ENCODE data around the gene RPA1. TPM values are rescaled to one million over a fixed set of nuclear protein-coding genes. Genes with fewer than 3 reads are reported as not detected.

Gene RPA1
- total and polyA plus RNA-seq, 2 of the 8 experiments (the other 6 are each of a cell fraction or from before 2014, with no cell fraction given): 79.1 to 194 TPM

GRCh38 chr17:1934901-1935300 lies 105.1 kb downstream of the RPA1 start:
- DNase-seq (ENCODE audit: low read depth in 1 of 2, low spot score in 2 of 2) (no peak), FAIRE-seq (no peak)
- peaks cover 0 to 3% (median 1%) of the 10 kb centered on the region in 4 experiments; a peak in 3 of 7 replicates for H3K4me1 ChIP-seq (replicated peaks in 1 of 4; ENCODE audit: control insufficient read depth in 3 of 4, insufficient read depth in 4 of 4, low read length in 3 of 4)
- H3K27ac ChIP-seq (ENCODE audit: low read depth, low read length): no peak overlapping the region
- H3K79me2 ChIP-seq (ENCODE audit: control insufficient read depth in 1 of 2, insufficient read depth in 2 of 2, low read length in 2 of 2): no peaks in the 10 kb centered on the region
- no peak overlapping the region for H2BK15ac ChIP-seq (ENCODE audit: low read length)
- 0 out of 2 replicates have a peak, but pooled peaks cover 2% of the 10 kb centered on the region for H3K23me2 ChIP-seq (ENCODE audit: low read depth, low read length)
- no peaks in the 10 kb centered on the region for H3K36me3 ChIP-seq (ENCODE audit: control insufficient read depth in 2 of 4, insufficient read depth in 4 of 4, low read length in 3 of 4)
- POLR2A ChIA-PET (ENCODE audit: partially characterized antibody): no interaction called here
- 88% methylated on average over 17 of the region's 17 CpGs; no CpG with 5 or more reads in 1 of the 2 experiments for WGBS, 2 experiments (ENCODE audit: extremely low coverage in 1 of 2, insufficient coverage in 1 of 2, insufficient read length in 1 of 2, insufficient replicate concordance in 2 of 2, low coverage in 1 of 2, low lambda C conversion rate in 2 of 2, missing lambda C conversion rate in 1 of 2)
- CTCF ChIA-PET (ENCODE audit: partially characterized antibody): no interaction called here
- H2BK5ac ChIP-seq (ENCODE audit: low read depth, low read length): no peak overlapping the region
- H4K5ac ChIP-seq (ENCODE audit: insufficient read length, low read depth, low read length): no peak overlapping the region
- H3K4me3 ChIP-seq (ENCODE audit: extremely low read depth in 1 of 4, insufficient read depth in 2 of 4, low read depth in 3 of 4, low read length in 4 of 4): no peak overlapping the region
- no peak overlapping the region for H2BK12ac ChIP-seq (ENCODE audit: low read depth, low read length)
- H4K20me1 ChIP-seq (replicated peaks in 1 of 2; ENCODE audit: control insufficient read depth in 1 of 2, insufficient read depth in 2 of 2, low read length in 2 of 2): no peaks in the 10 kb centered on the region
- peaks cover 0 to 6% (median 3%) of the 10 kb centered on the region in 4 experiments; a peak in 4 of 7 replicates for H3K27me3 ChIP-seq (replicated peaks in 1 of 4; ENCODE audit: control insufficient read depth in 3 of 4, extremely low read depth in 1 of 4, insufficient read depth in 3 of 4, low read length in 3 of 4)
- H3K56ac ChIP-seq (replicated peaks; ENCODE audit: insufficient read length, low read depth, low read length): no peak overlapping the region
- no peak overlapping the region for H4K91ac ChIP-seq (replicated peaks; ENCODE audit: insufficient read length, low read length)
- H2BK120ac ChIP-seq (replicated peaks; ENCODE audit: low read depth, low read length): no peak overlapping the region
- no peaks in the 10 kb centered on the region for H3K79me1 ChIP-seq (ENCODE audit: low read depth, low read length)
- no peak overlapping the region for H4K8ac ChIP-seq (ENCODE audit: extremely low read depth, insufficient read depth, low read length)
- H3K18ac ChIP-seq (ENCODE audit: extremely low read depth, low read length): no peak overlapping the region
- H2AK5ac ChIP-seq (ENCODE audit: low read depth, low read length): no peak overlapping the region
- H3K23ac ChIP-seq (ENCODE audit: insufficient read length): no peak overlapping the region
- H3K4me2 ChIP-seq (ENCODE audit: insufficient read depth in 1 of 2, low read depth in 2 of 2, low read length in 2 of 2): no peak overlapping the region
- no peak overlapping the region for H2BK20ac ChIP-seq (ENCODE audit: low read length)
- H3K14ac ChIP-seq (ENCODE audit: insufficient read length): no peak overlapping the region
- no peaks in the 10 kb centered on the region for H3K9me3 ChIP-seq (ENCODE audit: insufficient read depth in 2 of 2, low read depth in 1 of 2, low read length in 1 of 2)
- no peak overlapping the region for H2AFZ ChIP-seq (ENCODE audit: low read length)
- H3K9ac ChIP-seq (replicated peaks in 1 of 4; ENCODE audit: extremely low read depth in 1 of 4, low read depth in 3 of 4, low read length in 3 of 4): no peak overlapping the region
- H3K4ac ChIP-seq (replicated peaks; ENCODE audit: insufficient read length, low read depth, low read length): no peak overlapping the region
- TF ChIP-seq SP4 (IDR thresholded peaks at IDR 0.05; ENCODE audit: low read length) (no peak), EZH2 (IDR thresholded peaks at IDR 0.05; ENCODE audit: low read depth, low read length, severe bottlenecking) (no peak), SUZ12 (IDR thresholded peaks at IDR 0.05; ENCODE audit: low read length) (no peak)
- TF ChIP-seq, protein P1, sequence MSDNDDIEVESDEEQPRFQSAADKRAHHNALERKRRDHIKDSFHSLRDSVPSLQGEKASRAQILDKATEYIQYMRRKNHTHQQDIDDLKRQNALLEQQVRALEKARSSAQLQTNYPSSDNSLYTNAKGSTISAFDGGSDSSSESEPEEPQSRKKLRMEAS (IDR thresholded peaks at IDR 0.05): no peak
- TF ChIP-seq, protein P2, sequence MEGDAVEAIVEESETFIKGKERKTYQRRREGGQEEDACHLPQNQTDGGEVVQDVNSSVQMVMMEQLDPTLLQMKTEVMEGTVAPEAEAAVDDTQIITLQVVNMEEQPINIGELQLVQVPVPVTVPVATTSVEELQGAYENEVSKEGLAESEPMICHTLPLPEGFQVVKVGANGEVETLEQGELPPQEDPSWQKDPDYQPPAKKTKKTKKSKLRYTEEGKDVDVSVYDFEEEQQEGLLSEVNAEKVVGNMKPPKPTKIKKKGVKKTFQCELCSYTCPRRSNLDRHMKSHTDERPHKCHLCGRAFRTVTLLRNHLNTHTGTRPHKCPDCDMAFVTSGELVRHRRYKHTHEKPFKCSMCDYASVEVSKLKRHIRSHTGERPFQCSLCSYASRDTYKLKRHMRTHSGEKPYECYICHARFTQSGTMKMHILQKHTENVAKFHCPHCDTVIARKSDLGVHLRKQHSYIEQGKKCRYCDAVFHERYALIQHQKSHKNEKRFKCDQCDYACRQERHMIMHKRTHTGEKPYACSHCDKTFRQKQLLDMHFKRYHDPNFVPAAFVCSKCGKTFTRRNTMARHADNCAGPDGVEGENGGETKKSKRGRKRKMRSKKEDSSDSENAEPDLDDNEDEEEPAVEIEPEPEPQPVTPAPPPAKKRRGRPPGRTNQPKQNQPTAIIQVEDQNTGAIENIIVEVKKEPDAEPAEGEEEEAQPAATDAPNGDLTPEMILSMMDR (IDR thresholded peaks at IDR 0.05; ENCODE audit: control extremely low read depth in 1 of 3, insufficient read depth in 1 of 3, low read depth in 1 of 3, low read length in 3 of 3): no peak
- TF ChIP-seq, protein P3, sequence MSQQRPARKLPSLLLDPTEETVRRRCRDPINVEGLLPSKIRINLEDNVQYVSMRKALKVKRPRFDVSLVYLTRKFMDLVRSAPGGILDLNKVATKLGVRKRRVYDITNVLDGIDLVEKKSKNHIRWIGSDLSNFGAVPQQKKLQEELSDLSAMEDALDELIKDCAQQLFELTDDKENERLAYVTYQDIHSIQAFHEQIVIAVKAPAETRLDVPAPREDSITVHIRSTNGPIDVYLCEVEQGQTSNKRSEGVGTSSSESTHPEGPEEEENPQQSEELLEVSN (IDR thresholded peaks at IDR 0.05): no peak

Measured in H1 (cell line).